AG04450 (cell line): ENCODE data around the gene WDFY4. TPM values are rescaled to one million over a fixed set of nuclear protein-coding genes. Genes with fewer than 3 reads are reported as not detected.

Experiments
- CTCF ChIA-PET: fragments of 300-600, 350-600 bp; formaldehyde crosslinking; extraction: SDS; loops from one replicate; lab custom pipeline; 2022; ENCODE audit warnings: antibody characterized with exemption, inconsistent platforms; lab: Charles Lee
- POLR2A ChIA-PET: fragments of 350-600 bp; formaldehyde crosslinking; extraction: SDS; loops from one replicate; lab custom pipeline; 2021; ENCODE audit warnings: antibody characterized with exemption, inconsistent platforms; lab: Yijun Ruan, JAX
- DNase-seq: peaks from one replicate; pipeline ENCODE4 v3.0.0-alpha.2; 2011; ENCODE audit warnings: low read depth, low spot score
- H3K27ac ChIP-seq: one replicate; pipeline ENCODE4 v1.5.1; 2012; ENCODE audit warnings: low read depth, low read length, control low read depth
- H3K27me3 ChIP-seq: one replicate; pipeline ENCODE4 v1.6.0; 2012; ENCODE audit warnings: low read length; ENCODE audit not compliant: control insufficient read depth, insufficient read depth
- H3K4me3 ChIP-seq: 2 replicates; pipeline ENCODE4 v1.5.1; 2011; ENCODE audit warnings: mild to moderate bottlenecking, low read depth, low read length, control low read depth
- H3K9me3 ChIP-seq: 2 replicates; pipeline ENCODE4 v1.5.1; 2012; ENCODE audit warnings: low read length; ENCODE audit not compliant: control insufficient read depth, insufficient read depth
- CTCF ChIP-seq: IDR thresholded peaks from 2 replicates; pipeline ENCODE4 v1.5.1; 2011; ENCODE audit warnings: low read depth, low read length, control low read depth, inconsistent platforms
- polyA plus RNA-seq: library from polyadenylated mRNA; depleted of rRNA; stranded (reverse); fragments of >200 nt; gene quantifications from 2 replicates; pipeline ENCODE4 v1.2.3, GENCODE V29; 2011

WDFY4 gene
- polyA plus RNA-seq, 1 experiment, result not detected

GRCh38 chr10:48693206-48693605, 8.5 kb downstream of the WDFY4 start:
- TF ChIP-seq CTCF, result no peak
- Histone ChIP-seq H3K27me3 (peaks cover 6% of the 10 kb centered on the region), H3K9me3 (no peaks in the 10 kb centered on the region), H3K27ac (no peak overlapping the region), H3K4me3 (no peak overlapping the region)
- DNase-seq, result no peak
- POLR2A ChIA-PET, result no interaction called here
- CTCF ChIA-PET, result no interaction called here

- H3K4me3 ChIP-seq, result no peak overlapping the region
- no peak for TF ChIP-seq CTCF
- no peaks in the 10 kb centered on the region for H3K9me3 ChIP-seq
- peaks cover 6% of the 10 kb centered on the region for H3K27me3 ChIP-seq
- ChIA-PET CTCF (no interaction called here), POLR2A (no interaction called here)
- H3K27ac ChIP-seq, result no peak overlapping the region
- no peak for DNase-seq
Observed at GRCh38 chr10:48694371-48695030, 9.8 kb downstream of the WDFY4 start.

GRCh38 chr10:48695636-48696534, 11.2 kb downstream of the WDFY4 start:
- TF ChIP-seq CTCF, result no peak
- Histone ChIP-seq H3K4me3 (no peak overlapping the region), H3K9me3 (no peaks in the 10 kb centered on the region), H3K27me3 (peaks cover 6% of the 10 kb centered on the region), H3K27ac (no peak overlapping the region)
- no peak for DNase-seq
- POLR2A ChIA-PET, result no interaction called here
- CTCF ChIA-PET, result no interaction called here

- Histone ChIP-seq H3K4me3 (no peak overlapping the region), H3K9me3 (no peaks in the 10 kb centered on the region), H3K27me3 (peaks cover 6% of the 10 kb centered on the region), H3K27ac (no peak overlapping the region)
- no peak for DNase-seq
- no peak for TF ChIP-seq CTCF
- CTCF ChIA-PET, result no interaction called here
- POLR2A ChIA-PET, result no interaction called here
Observed at GRCh38 chr10:48696535-48696873, 11.8 kb downstream of the WDFY4 start.

GRCh38 chr10:48697091-48697490, 12.4 kb downstream of the WDFY4 start:
- Histone ChIP-seq H3K9me3 (no peaks in the 10 kb centered on the region), H3K27me3 (peaks cover 4% of the 10 kb centered on the region), H3K4me3 (no peak overlapping the region), H3K27ac (no peak overlapping the region)
- ChIA-PET POLR2A (no interaction called here), CTCF (no interaction called here)
- TF ChIP-seq CTCF, result no peak
- DNase-seq, result no peak
